ENCODE data around the gene EGFR. TPM values are rescaled to one million over a fixed set of nuclear protein-coding genes. Genes with fewer than 3 reads are reported as not detected.

The EGFR gene
- polyA plus RNA-seq, 1 experiment = 62.6 TPM

- Histone ChIP-seq H3K9me3 (ENCODE audit: control insufficient read depth, insufficient read depth, low read length) (no peaks in the 10 kb centered on the region), H3K27me3 (ENCODE audit: control insufficient read depth, insufficient read depth, low read length) (no peaks in the 10 kb centered on the region), H3K27ac (ENCODE audit: low read depth, low read length) (no peak overlapping the region), H3K4me3 (ENCODE audit: low read depth, low read length) (no peak overlapping the region)
- TF ChIP-seq CTCF (IDR thresholded peaks at IDR 0.05; ENCODE audit: low read depth, low read length) = no peak
- CTCF ChIA-PET = interaction anchor here (2.8 to 3.9 kb wide), 2 partner anchors 43 to 438 kb away, joined by 14 to 15 read pairs; no protein-coding TSS in a partner anchor
- POLR2A ChIA-PET = no interaction called here
- no peak for DNase-seq (ENCODE audit: low read depth, low spot score)
Measured at GRCh38 chr7:55212176-55212575, 193.4 kb downstream of the EGFR start.

GRCh38 chr7:55212838-55213237, 194.0 kb downstream of the EGFR start:
- ChIA-PET CTCF (interaction anchor here (1.9 to 3.9 kb wide), 2 partner anchors 42 to 439 kb away, joined by 6 to 14 read pairs; no protein-coding TSS in a partner anchor), POLR2A (no interaction called here)
- no peak for DNase-seq (ENCODE audit: low read depth, low spot score)
- Histone ChIP-seq H3K27me3 (ENCODE audit: control insufficient read depth, insufficient read depth, low read length) (no peaks in the 10 kb centered on the region), H3K4me3 (ENCODE audit: low read depth, low read length) (no peak overlapping the region), H3K27ac (ENCODE audit: low read depth, low read length) (no peak overlapping the region), H3K9me3 (ENCODE audit: control insufficient read depth, insufficient read depth, low read length) (no peaks in the 10 kb centered on the region)
- TF ChIP-seq CTCF (IDR thresholded peaks at IDR 0.05; ENCODE audit: low read depth, low read length) = no peak

- H3K4me3 ChIP-seq (ENCODE audit: low read depth, low read length) = no peak overlapping the region
- no peak for DNase-seq (ENCODE audit: low read depth, low spot score)
- H3K27ac ChIP-seq (ENCODE audit: low read depth, low read length) = peak overlapping the region; percentile 25
- no peaks in the 10 kb centered on the region for H3K9me3 ChIP-seq (ENCODE audit: control insufficient read depth, insufficient read depth, low read length)
- ChIA-PET POLR2A (interaction anchor here (1.4 kb wide), 1 partner anchor 40 kb away, joined by 4 read pairs; no protein-coding TSS in a partner anchor), CTCF (interaction anchor here (0.9 to 1.0 kb wide), 2 partner anchors 40 to 427 kb away, joined by 3 to 6 read pairs; no protein-coding TSS in a partner anchor)
- no peak for TF ChIP-seq CTCF (IDR thresholded peaks at IDR 0.05; ENCODE audit: low read depth, low read length)
- H3K27me3 ChIP-seq (ENCODE audit: control insufficient read depth, insufficient read depth, low read length) = no peaks in the 10 kb centered on the region
Measured at GRCh38 chr7:55214707-55215106, 195.9 kb downstream of the EGFR start.

GRCh38 chr7:55223023-55223422, 204.2 kb downstream of the EGFR start:
- DNase-seq (ENCODE audit: low read depth, low spot score) = no peak
- Histone ChIP-seq H3K4me3 (ENCODE audit: low read depth, low read length) (no peak overlapping the region), H3K9me3 (ENCODE audit: control insufficient read depth, insufficient read depth, low read length) (no peaks in the 10 kb centered on the region), H3K27ac (ENCODE audit: low read depth, low read length) (no peak overlapping the region), H3K27me3 (ENCODE audit: control insufficient read depth, insufficient read depth, low read length) (peaks cover 3% of the 10 kb centered on the region)
- CTCF ChIA-PET = no interaction called here
- POLR2A ChIA-PET = no interaction called here
- TF ChIP-seq CTCF (IDR thresholded peaks at IDR 0.05; ENCODE audit: low read depth, low read length) = no peak

- no peaks in the 10 kb centered on the region for H3K9me3 ChIP-seq (ENCODE audit: control insufficient read depth, insufficient read depth, low read length)
- peaks cover 3% of the 10 kb centered on the region for H3K27me3 ChIP-seq (ENCODE audit: control insufficient read depth, insufficient read depth, low read length)
- TF ChIP-seq CTCF (IDR thresholded peaks at IDR 0.05; ENCODE audit: low read depth, low read length) = no peak
- ChIA-PET CTCF (interaction anchor here (1.4 kb wide), 1 partner anchor 451 kb away, joined by 3 read pairs; no protein-coding TSS in a partner anchor), POLR2A (no interaction called here)
- no peak overlapping the region for H3K27ac ChIP-seq (ENCODE audit: low read depth, low read length)
- DNase-seq (ENCODE audit: low read depth, low spot score) = no peak
- H3K4me3 ChIP-seq (ENCODE audit: low read depth, low read length) = no peak overlapping the region
Measured at GRCh38 chr7:55224111-55224510, 205.3 kb downstream of the EGFR start.
